IPS-NIHi7 (cell line): Measurements from ENCODE around the gene CD300LD.
"Not testable (repeated sequence)": the region's sequence is repeated elsewhere in the genome, so short reads cannot be mapped to it uniquely, and the experiment has no call there.

Experiments
- DNase-seq: peaks from one replicate; pipeline ENCODE4 v3.0.0; 2012; ENCODE audit warnings: mixed read lengths; ENCODE audit errors: extremely low spot score

CD300LD gene

DNA sequence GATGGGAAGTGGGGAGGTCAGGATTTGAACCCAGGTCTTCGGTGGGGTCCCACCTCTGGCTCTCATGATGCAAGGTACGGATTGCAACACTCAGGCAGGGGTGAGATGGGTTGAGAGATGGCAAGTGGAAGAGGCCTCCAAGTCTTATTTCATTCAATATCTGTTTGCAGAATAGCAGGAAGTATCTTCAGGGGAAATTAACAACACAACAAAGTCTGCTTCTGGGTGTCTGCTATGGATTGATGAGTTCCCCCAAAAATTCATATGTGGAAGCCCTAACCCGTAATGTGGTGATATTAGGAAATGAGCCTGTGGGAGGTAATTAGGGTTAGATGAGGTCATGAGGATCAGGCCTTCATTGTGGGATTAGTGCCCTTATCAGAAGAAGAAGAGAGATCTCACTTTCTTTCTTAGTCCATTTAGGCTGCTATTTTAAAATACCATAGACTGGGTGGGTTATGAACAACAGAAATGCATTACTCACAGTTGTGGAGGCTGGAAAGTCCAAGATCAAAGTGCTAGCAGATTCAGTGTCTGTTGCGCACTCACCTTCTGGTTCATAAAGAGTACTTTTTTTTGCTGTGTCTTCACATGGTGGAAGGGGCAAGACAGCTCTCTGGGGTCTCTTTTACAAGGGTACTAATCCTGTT lies 20.3 kb downstream of the CD300LD start:
- DNase-seq: no peak

DNA sequence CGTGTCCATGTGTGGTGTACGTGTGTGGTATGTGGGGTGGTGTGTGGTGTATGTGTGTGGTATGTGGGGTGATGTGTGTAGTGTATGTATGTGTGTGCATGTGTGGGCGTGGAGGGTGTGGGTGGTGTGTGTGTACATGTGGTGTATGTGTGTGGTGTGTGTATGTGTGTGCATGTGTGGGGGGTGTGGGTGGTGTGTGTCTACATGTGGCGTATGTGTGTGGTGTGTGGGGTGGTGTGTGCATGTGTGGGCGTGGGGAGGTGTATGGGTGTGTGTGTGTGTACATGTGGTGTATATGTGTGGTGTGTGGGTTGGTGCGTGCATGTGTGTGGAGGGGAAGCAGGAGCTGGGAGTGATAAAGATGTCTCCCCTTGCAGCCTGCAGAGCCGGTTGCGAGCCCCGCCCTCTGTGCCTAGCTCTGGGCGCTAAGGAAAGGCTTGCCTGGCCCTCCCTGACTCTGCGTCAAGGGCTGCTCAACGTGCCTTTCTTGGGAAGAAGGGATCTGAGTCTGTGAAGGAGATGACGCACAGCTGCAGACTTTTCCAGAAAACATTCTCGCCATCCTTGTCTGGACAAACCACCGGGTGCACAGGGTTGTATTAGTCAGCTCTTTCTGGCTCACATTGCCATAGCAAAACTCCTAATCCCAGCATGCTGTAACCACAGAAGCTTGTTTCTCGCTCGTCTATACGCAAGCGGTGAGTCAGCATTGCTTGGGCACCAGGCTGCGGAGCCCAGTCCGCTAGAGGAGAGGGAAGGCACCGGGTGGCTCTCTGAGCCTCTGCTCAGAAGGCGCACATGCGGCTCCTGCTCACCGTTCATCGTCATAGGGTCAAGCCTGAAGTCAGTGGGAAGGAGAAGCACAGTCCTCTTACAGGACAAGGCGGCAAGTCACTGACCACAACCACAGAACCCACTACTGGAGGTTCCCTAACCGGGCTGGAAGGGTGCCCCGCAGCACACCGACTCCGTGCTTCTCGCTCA lies 22.8 kb downstream of the CD300LD start:
- no peak for DNase-seq

DNA sequence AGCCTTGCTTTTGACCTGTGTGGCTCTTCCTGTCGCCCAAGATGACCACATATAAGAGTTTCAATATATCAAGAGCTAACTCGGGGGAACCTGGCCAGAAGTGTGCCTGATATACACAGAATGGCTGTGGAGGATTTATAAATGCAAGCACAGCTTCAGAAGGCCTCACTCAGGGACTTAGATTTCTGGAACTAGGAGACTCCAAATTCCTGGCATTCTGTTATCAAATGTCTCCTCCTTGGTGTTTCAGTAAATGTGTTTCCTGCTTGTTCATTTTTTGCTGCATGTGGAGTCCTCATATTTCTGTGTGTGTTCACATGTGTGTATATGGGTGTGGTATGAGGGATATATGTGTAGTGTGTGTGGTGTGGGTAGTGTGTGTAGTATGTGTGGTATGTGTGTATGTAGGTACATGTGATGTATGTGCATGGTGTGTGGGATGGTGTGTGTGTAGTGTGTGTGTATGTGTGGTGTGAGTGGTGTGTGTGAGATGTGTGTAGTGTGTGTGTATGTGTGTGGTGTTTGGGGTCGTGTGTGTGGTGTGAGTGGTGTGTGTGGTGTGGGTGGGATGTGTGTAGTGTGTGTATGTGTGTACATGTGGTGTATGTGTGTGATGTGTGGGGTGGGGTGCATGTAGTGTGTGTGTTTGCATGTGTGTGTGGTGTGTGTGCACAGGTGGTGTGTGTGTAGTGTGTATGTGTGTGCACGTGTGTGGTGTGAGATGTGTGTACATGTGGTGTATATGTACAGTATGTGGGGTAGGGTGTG lies 23.8 kb downstream of the CD300LD start:
- DNase-seq: no peak

DNA sequence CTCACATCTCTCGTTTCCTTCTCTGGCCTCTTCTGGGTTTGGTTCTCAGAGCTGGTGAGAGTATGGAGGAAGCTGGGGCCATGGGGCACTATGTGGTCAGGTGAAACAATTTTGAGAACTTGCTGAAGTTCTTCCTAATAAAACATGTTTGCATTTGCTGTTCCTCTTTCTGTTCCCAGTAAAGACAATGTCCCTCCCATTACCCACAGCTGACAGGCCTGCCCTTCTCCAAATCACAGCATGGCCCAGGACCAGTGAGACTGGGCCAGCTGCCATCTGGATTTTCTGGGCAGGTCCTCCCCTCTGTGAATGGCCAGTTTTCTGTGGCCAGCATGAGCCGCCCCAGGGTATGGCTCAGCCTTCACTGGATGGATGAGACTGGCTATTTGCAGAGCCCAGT lies 24.7 kb downstream of the CD300LD start, which contains the start of gene CD300H:
Gene CD300H (minus strand): TSS at position 113 of the 400 bp plus-strand sequence.
- DNase-seq: no peak

- peak; percentile 81 for DNase-seq
Measured at GRCh38 chr17:74566132-74566753, 25.8 kb downstream of the CD300LD start.

DNA sequence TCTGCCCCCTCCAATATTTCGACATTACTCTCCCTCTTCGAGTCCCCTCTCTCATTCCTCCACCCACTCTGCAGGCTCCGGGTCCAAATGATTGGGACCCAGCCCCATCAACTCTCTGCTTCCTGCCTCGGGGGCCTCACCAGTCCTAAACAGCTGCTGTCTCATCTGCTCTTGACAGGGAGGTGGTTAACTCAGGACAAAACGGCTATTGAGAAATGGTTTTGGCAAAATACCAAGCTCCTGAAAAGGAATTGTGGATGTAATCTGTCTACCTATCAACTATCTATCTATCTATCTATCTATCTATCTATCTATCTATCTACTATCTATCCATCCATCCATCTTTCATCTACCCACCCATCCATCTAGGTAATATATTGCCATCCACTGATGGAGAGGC lies 27.0 kb downstream of the CD300LD start:
- no peak for DNase-seq

GRCh38 chr17:74563358-74563757 lies 28.7 kb downstream of the CD300LD start:
- DNase-seq: no peak

- no peak for DNase-seq
Measured at GRCh38 chr17:74561586-74561985, 30.5 kb downstream of the CD300LD start.

DNA sequence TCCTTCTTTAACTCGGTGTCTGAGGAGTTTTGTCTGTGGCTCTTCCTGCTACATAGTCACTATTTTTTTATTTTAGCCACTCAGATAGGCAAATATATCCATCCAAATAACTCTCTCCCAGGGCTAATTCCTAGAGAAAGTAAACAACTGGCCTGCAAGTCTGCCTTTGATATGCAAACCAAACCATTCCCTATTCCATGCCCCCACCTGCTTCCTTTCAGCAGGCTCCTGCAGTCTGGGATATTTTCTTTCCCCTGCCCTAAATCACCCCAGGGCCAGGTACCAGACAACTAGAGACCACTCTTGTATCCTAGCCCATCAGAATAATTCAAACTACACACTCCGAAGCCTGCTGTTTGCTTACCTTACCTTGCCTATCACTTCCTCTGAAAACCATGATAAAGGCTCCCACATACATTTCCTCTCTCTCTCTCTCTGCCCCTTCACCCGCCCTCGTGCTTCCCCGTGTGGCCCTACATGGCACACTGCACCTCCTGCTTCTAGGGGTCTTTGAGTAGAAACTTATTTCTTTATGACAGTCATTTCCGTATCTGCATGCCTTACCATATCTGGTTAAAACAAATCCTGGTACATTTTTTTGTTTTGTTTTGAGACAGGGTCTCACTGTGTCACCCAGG lies 33.1 kb downstream of the CD300LD start:
- no peak for DNase-seq

DNA sequence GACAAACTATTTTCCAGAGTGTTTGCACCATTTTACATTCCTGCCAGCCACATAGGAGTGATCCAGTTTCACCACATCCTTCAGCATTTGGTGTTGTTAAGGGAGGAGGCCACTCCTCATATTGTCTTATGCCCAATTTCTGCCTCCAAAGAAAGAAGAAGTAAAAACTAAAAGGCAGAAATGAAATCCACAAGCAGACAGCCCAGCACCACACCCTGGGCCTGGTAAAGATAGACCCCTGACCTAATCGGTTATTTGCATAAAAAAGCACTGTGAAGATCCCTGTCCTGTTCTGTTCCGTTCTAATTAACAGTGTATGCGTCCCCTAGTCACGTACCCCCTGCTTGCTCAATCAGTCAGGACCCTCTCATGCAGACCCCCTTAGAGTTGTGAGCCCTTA lies 33.7 kb downstream of the CD300LD start:
- DNase-seq: not testable (repeated sequence)

- DNase-seq: no peak
Measured at GRCh38 chr17:74555427-74555940, 36.6 kb downstream of the CD300LD start.

- no peak for DNase-seq
Measured at GRCh38 chr17:74554909-74555308, 37.2 kb downstream of the CD300LD start.

GRCh38 chr17:74552037-74552436 lies 40.0 kb downstream of the CD300LD start:
- no peak for DNase-seq

GRCh38 chr17:74550602-74551001 lies 41.5 kb downstream of the CD300LD start:
- DNase-seq: no peak

- no peak for DNase-seq
Measured at GRCh38 chr17:74549343-74549742, 42.7 kb downstream of the CD300LD start.

GRCh38 chr17:74547736-74548135 lies 44.3 kb downstream of the CD300LD start:
- no peak for DNase-seq

- no peak for DNase-seq
Measured at GRCh38 chr17:74547264-74547663, 44.8 kb downstream of the CD300LD start.

DNA sequence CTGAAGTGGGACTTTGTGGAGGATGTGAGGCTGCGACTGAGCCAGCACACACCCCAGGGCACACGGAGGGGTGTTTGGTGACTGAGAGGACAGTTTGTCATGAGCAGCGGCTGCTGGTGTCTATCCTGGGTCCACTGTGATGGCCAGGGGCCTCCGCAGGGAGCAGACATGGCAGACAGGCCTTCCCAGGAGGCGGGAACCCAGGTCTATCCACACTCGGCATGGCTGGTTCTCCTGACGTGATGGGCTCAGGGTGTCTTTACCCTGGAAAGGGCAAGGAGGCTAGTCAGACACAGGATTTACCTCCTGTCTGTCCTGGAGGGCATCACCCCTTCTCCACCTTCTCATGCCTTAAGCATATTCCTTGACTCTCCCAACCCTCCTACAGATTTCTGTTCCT lies 45.5 kb downstream of the CD300LD start:
- DNase-seq: no peak

GRCh38 chr17:74545843-74546230 lies 46.2 kb downstream of the CD300LD start, which contains the start of gene CD300C:
CD300C (minus strand) TSS chr17:74546115; CDS start chr17:74545782, 333 bp downstream.
- DNase-seq: no peak

DNA sequence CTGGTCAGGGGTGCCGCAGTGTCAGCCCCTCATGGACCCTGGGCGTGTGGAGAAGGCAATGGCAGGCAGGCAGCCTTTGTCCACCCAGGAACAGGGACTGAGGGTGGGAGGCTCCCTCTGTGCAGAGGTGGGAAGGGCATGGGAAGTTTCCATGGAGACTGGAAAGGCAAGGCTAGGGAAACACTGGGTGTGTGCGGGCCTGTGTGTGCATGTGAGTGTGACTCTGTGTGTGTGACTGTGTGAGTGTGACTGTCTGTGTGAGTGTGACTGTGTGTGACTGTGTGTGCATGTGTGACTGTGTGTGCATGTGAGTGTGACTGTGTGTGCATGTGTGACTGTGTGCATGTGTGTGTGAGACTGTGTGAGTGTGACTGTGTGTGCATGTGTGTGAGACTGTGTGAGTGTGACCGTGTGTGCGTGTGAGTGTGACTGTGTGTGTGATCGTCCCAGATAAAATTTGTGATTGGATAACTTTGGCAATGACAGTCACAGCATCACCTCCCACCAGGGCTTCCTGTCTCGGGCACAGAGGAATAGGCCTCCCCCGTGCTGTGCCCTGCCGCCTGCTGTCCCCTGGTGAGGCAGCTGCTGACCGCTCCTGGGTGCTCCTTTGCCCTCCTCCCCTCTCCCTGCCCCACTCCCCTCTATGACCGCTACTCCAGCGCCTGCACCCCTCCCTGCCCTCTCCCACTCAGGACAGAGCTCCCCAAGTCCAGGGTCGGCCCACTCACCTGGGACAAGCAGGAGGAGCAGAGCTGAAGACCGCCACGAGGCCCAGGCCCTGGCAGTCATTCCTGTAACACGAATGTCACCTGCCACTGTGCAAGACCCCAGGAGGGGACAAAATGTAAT lies 46.9 kb downstream of the CD300LD start:
- no peak for DNase-seq
